Measurements from ENCODE around the gene SERINC4. TPM values are rescaled to one million over a fixed set of nuclear protein-coding genes. Genes with fewer than 3 reads are reported as not detected.
"Not testable (repeated sequence)": the region's sequence is repeated elsewhere in the genome, so short reads cannot be mapped to it uniquely, and the experiment has no call there.

SERINC4 gene
- total and polyA plus RNA-seq, 2 of the 4 experiments (the other 2 are of a cell fraction) = under 0.01 to 0.09 TPM

- H3K4me3 ChIP-seq (ENCODE audit: insufficient read depth, low read depth, low read length); ATAC-seq (ENCODE audit: low read depth); H3K9ac ChIP-seq (ENCODE audit: low read depth, low read length); H3K18ac ChIP-seq (ENCODE audit: low read depth, low read length); H3K9me1 ChIP-seq (ENCODE audit: insufficient read depth, low read length); H2BK120ac ChIP-seq (ENCODE audit: low read depth, low read length); H3K36me3 ChIP-seq (ENCODE audit: control insufficient read depth, insufficient read depth, low read length); POLR2A ChIA-PET (ENCODE audit: unreplicated experiment); H2AFZ ChIP-seq (replicated peaks; ENCODE audit: low read length, poor library complexity); H3K56ac ChIP-seq (ENCODE audit: extremely low read depth, insufficient read depth, low read length); BruUV-seq (replicated peaks); H4K91ac ChIP-seq (ENCODE audit: insufficient read depth, low read depth, low read length); H3K4me2 ChIP-seq (ENCODE audit: low read depth, low read length); H3K9me3 ChIP-seq (ENCODE audit: control insufficient read depth, insufficient read depth, low read length); H2BK5ac ChIP-seq (ENCODE audit: low read depth, low read length, poor library complexity, severe bottlenecking); intact Hi-C loops (cut with micrococcal nuclease); H2BK20ac ChIP-seq (ENCODE audit: low read depth, low read length); H3K14ac ChIP-seq (replicated peaks; ENCODE audit: low read depth, low read length); H3K27ac ChIP-seq (ENCODE audit: insufficient read depth, low read length); H3K4ac ChIP-seq (ENCODE audit: low read depth, low read length); DNase-seq; in situ Hi-C loops (cut with MboI; ENCODE audit: low sequenced_read_pairs); dilution Hi-C loops (cut with HindIII; ENCODE audit: low sequenced_read_pairs, unreplicated experiment); H2AK9ac ChIP-seq (replicated peaks; ENCODE audit: low read depth, low read length, poor library complexity); H2BK15ac ChIP-seq (ENCODE audit: low read depth, low read length); H2AK5ac ChIP-seq (ENCODE audit: low read depth, low read length); H4K20me1 ChIP-seq (ENCODE audit: insufficient read depth, low read length); H4K5ac ChIP-seq (ENCODE audit: low read depth, low read length); H3K27me3 ChIP-seq (ENCODE audit: control insufficient read depth, insufficient read depth, low read length); H3K4me1 ChIP-seq (ENCODE audit: control insufficient read depth, insufficient read depth, low read length); H4K8ac ChIP-seq (ENCODE audit: low read depth in 2 of 2, low read length in 2 of 2): not testable (repeated sequence)
- no CpG with 5 or more reads among the region's 9 CpGs for WGBS, 2 experiments (ENCODE audit: extremely low coverage in 2 of 2, insufficient read length in 1 of 2)
- CTCF ChIA-PET = interaction anchor here (0.7 kb wide), 1 partner anchor 179 kb away, joined by 3 read pairs; no protein-coding TSS in a partner anchor
- H3K23ac ChIP-seq (ENCODE audit: low read depth, low read length) = 0 out of 2 replicates have a peak overlapping the region, but pooled peaks have one; percentile 5
- peaks cover 6 to 44% of the 10 kb centered on the region in 2 experiments; a peak in 3 of 4 replicates for H3K79me1 ChIP-seq (ENCODE audit: low read depth in 1 of 2, low read length in 2 of 2)
Measured at GRCh38 chr15:43830691-43831275, 30.8 kb upstream of the SERINC4 start.

- H3K4me3 ChIP-seq (ENCODE audit: insufficient read depth, low read depth, low read length); H3K9me3 ChIP-seq (ENCODE audit: control insufficient read depth, insufficient read depth, low read length); ATAC-seq (ENCODE audit: low read depth); H3K4ac ChIP-seq (ENCODE audit: low read depth, low read length); CTCF ChIA-PET; H3K14ac ChIP-seq (replicated peaks; ENCODE audit: low read depth, low read length); H3K4me1 ChIP-seq (ENCODE audit: control insufficient read depth, insufficient read depth, low read length); H3K23ac ChIP-seq (ENCODE audit: low read depth, low read length); H2BK120ac ChIP-seq (ENCODE audit: low read depth, low read length); H3K56ac ChIP-seq (ENCODE audit: extremely low read depth, insufficient read depth, low read length); H4K91ac ChIP-seq (ENCODE audit: insufficient read depth, low read depth, low read length); H4K5ac ChIP-seq (ENCODE audit: low read depth, low read length); H2AK9ac ChIP-seq (replicated peaks; ENCODE audit: low read depth, low read length, poor library complexity); POLR2A ChIA-PET (ENCODE audit: unreplicated experiment); H4K8ac ChIP-seq (ENCODE audit: low read depth in 2 of 2, low read length in 2 of 2); H4K20me1 ChIP-seq (ENCODE audit: insufficient read depth, low read length); in situ Hi-C loops (cut with MboI; ENCODE audit: low sequenced_read_pairs); H3K27me3 ChIP-seq (ENCODE audit: control insufficient read depth, insufficient read depth, low read length); H2BK5ac ChIP-seq (ENCODE audit: low read depth, low read length, poor library complexity, severe bottlenecking); H3K18ac ChIP-seq (ENCODE audit: low read depth, low read length); H2BK15ac ChIP-seq (ENCODE audit: low read depth, low read length); H3K9ac ChIP-seq (ENCODE audit: low read depth, low read length); BruUV-seq (replicated peaks); H3K27ac ChIP-seq (ENCODE audit: insufficient read depth, low read length); H2AFZ ChIP-seq (replicated peaks; ENCODE audit: low read length, poor library complexity); H3K36me3 ChIP-seq (ENCODE audit: control insufficient read depth, insufficient read depth, low read length); H2BK20ac ChIP-seq (ENCODE audit: low read depth, low read length); H3K4me2 ChIP-seq (ENCODE audit: low read depth, low read length); DNase-seq; H2AK5ac ChIP-seq (ENCODE audit: low read depth, low read length); H3K9me1 ChIP-seq (ENCODE audit: insufficient read depth, low read length); dilution Hi-C loops (cut with HindIII; ENCODE audit: low sequenced_read_pairs, unreplicated experiment); intact Hi-C loops (cut with micrococcal nuclease): not testable (repeated sequence)
- no CpG with 5 or more reads among the region's 9 CpGs for WGBS, 2 experiments (ENCODE audit: extremely low coverage in 2 of 2, insufficient read length in 1 of 2)
- peaks cover 6 to 47% of the 10 kb centered on the region in 2 experiments; a peak in 3 of 4 replicates for H3K79me1 ChIP-seq (ENCODE audit: low read depth in 1 of 2, low read length in 2 of 2)
Measured at GRCh38 chr15:43829951-43830540, 30.0 kb upstream of the SERINC4 start.

Data from IMR-90 (cell line).